Measurements from ENCODE around the gene RECQL5. TPM values are rescaled to one million over a fixed set of nuclear protein-coding genes. Genes with fewer than 3 reads are reported as not detected.
A peak's percentile ranks its signal among the peaks of the same experiment; 100 is the strongest.

RECQL5 gene
- total RNA-seq, 4 donors from 2014 or later, result 5.3 to 17.5 (median 7.4) TPM

DNA sequence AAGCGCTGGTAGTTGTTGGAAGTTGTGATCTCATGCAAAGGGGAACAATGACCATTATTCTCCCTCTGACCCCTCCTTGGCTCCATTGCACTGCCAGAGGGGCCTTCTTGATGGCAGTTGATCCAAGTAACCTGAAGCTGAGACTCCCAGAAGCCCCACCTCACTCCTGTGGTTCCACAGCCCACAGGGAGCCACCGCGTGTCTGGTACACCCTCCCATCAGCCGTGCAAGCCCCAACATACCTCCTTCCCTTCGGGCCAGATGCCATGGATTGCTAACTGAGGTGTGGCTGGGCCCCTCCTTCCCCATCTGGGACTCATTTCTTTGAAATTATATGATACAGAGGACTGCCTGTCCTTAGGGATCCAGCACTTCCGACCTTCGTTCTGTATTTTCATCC lies 18.0 kb upstream of the RECQL5 start:
- intact Hi-C loops (cut with DNase I; ENCODE audit: low total_unique reads), result no loop called here

DNA sequence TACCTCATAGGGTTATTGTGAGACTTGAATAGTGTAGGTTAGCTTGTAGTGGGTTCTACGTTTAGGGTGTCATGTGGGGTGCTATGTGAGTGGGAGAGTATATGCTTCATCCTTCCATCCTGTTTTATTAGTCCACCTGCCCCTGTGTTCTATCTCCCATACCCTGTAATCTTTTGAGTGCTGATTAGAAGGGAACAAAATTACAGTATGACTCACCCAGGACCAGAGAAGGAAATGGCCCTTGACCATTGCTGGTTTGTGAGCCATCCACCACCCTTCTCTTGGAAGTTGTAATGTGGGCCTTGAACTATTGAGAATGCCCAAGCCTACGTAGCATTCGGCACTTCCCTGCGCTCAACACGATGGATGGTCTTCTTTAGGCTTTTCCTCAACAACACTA lies 17.3 kb upstream of the RECQL5 start:
- Histone ChIP-seq H3K27me3 (no peaks in the 10 kb centered on the region), H3K36me3 (no peaks in the 10 kb centered on the region), H3K9me3 (no peaks in the 10 kb centered on the region), H3K4me3 (no peak overlapping the region), H3K4me1 (peaks cover 39 to 46% of the 10 kb centered on the region in 2 donors), H3K27ac (peak overlapping the region in 1 of 4 donors; percentile 19)
- TF ChIP-seq, protein P1, sequence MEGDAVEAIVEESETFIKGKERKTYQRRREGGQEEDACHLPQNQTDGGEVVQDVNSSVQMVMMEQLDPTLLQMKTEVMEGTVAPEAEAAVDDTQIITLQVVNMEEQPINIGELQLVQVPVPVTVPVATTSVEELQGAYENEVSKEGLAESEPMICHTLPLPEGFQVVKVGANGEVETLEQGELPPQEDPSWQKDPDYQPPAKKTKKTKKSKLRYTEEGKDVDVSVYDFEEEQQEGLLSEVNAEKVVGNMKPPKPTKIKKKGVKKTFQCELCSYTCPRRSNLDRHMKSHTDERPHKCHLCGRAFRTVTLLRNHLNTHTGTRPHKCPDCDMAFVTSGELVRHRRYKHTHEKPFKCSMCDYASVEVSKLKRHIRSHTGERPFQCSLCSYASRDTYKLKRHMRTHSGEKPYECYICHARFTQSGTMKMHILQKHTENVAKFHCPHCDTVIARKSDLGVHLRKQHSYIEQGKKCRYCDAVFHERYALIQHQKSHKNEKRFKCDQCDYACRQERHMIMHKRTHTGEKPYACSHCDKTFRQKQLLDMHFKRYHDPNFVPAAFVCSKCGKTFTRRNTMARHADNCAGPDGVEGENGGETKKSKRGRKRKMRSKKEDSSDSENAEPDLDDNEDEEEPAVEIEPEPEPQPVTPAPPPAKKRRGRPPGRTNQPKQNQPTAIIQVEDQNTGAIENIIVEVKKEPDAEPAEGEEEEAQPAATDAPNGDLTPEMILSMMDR (IDR thresholded peaks at IDR 0.05 in 4 of 5, conservative IDR thresholded peaks at IDR 0.05 in 1 of 5), result no peak
- no peak for TF ChIP-seq POLR2A (IDR thresholded peaks at IDR 0.05)
- DNase-seq (no peak), ATAC-seq (no peak)
- in situ Hi-C loops (cut with MboI; ENCODE audit: low sequenced_read_pairs in 4 of 4) (no loop called here), intact Hi-C loops (cut with DNase I; ENCODE audit: low total_unique reads) (no loop called here)

More for the DNA sequence above, 18.0 kb upstream of the RECQL5 start:
- peaks cover 44 to 48% of the 10 kb centered on the region in 2 donors for H3K4me1 ChIP-seq
- H3K36me3 ChIP-seq, result no peaks in the 10 kb centered on the region
- no peak overlapping the region for H3K4me3 ChIP-seq
- H3K9me3 ChIP-seq, result no peaks in the 10 kb centered on the region
- no peak for ATAC-seq
- H3K27me3 ChIP-seq, result no peaks in the 10 kb centered on the region
- in situ Hi-C loops (cut with MboI; ENCODE audit: low sequenced_read_pairs in 4 of 4), result no loop called here
- no peak for DNase-seq
- TF ChIP-seq, protein P1 (IDR thresholded peaks at IDR 0.05 in 4 of 5, conservative IDR thresholded peaks at IDR 0.05 in 1 of 5), result no peak
- no peak for TF ChIP-seq POLR2A (IDR thresholded peaks at IDR 0.05)
- H3K27ac ChIP-seq, result peak overlapping the region in 3 of 4 donors; percentile 17 to 72 (median 19)

DNA sequence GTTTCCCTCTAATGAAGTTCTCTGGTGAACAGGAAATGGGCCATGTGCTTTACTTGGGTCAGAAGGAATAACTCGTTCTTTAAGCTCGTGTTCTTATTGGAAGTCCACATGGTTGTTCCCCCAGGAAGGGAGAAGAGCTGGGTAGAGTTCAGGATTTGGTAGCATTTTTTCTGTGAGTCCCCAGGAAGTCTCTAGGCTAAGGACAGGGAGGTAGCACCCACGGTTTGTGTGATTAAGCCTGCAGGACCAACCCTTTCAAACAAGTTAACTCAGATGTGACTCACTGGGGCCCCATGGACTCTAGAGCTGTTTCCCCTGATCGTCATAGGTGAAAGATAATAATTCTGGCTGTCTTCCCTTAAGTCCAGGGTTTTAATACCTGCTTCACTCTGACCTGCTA lies 16.6 kb upstream of the RECQL5 start:
- no peaks in the 10 kb centered on the region for H3K27me3 ChIP-seq
- DNase-seq (no peak), ATAC-seq (no peak)
- H3K36me3 ChIP-seq, result peaks cover 0 to 1% of the 10 kb centered on the region in 2 donors
- TF ChIP-seq POLR2A (IDR thresholded peaks at IDR 0.05), result no peak
- TF ChIP-seq, protein P1 (IDR thresholded peaks at IDR 0.05 in 4 of 5, conservative IDR thresholded peaks at IDR 0.05 in 1 of 5), result no peak
- intact Hi-C loops (cut with DNase I; ENCODE audit: low total_unique reads) (no loop called here), in situ Hi-C loops (cut with MboI; ENCODE audit: low sequenced_read_pairs in 4 of 4) (no loop called here)
- H3K4me1 ChIP-seq, result peaks cover 33 to 41% of the 10 kb centered on the region in 2 donors
- H3K9me3 ChIP-seq, result no peaks in the 10 kb centered on the region
- H3K4me3 ChIP-seq, result no peak overlapping the region
- H3K27ac ChIP-seq, result peak overlapping the region in 1 of 4 donors; percentile 4

DNA sequence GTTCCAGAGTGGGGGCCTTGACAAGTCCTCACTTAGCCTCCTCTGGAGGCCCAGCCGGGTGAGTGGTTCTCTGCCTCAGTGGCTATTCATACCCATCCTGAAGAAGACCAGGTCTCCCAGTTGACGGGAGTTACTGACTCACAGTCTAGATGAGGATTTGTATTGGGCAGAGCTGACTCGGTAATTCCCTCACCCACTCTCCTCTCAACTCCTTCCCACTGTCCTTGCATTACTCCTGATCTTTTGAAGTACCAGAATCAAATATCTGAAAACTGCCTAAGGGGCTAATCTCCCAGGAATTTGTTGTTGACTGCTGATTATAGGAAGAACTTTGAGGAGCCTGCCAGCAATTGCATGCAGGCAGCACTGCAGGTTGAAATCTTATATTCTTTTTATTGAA lies 14.3 kb upstream of the RECQL5 start:
- Histone ChIP-seq H3K9me3 (no peaks in the 10 kb centered on the region), H3K27me3 (no peaks in the 10 kb centered on the region), H3K4me3 (no peak overlapping the region), H3K36me3 (peaks cover 0 to 7% of the 10 kb centered on the region in 2 donors), H3K4me1 (peaks cover 22 to 23% of the 10 kb centered on the region in 2 donors), H3K27ac (no peak overlapping the region)
- DNase-seq (no peak), ATAC-seq (no peak)
- in situ Hi-C loops (cut with MboI; ENCODE audit: low sequenced_read_pairs in 4 of 4), result no loop called here
- TF ChIP-seq, protein P1 (IDR thresholded peaks at IDR 0.05 in 4 of 5, conservative IDR thresholded peaks at IDR 0.05 in 1 of 5), result no peak
- no peak for TF ChIP-seq POLR2A (IDR thresholded peaks at IDR 0.05)
- intact Hi-C loops (cut with DNase I; ENCODE audit: low total_unique reads), result no loop called here

DNA sequence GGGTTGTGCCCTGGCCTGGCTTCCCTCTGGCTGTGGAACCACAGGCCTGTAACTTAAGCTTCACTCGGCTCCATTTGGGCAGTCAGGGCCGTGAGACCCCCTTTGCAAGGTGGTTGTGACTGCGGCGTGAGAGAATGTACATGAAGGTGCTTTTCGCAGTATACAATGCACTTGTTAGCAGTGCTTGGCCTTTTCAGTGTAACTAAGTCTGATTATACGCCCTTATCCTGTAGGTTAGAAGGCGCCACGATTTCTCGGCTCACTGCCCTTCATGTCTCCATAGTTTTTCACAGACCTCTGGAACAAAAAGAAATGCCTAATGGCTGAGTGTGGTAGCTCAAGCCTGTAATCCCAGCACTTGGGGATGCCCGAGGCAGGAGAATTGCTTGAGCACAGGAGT lies 13.5 kb upstream of the RECQL5 start:
- TF ChIP-seq POLR2A (IDR thresholded peaks at IDR 0.05), result no peak
- TF ChIP-seq, protein P1 (IDR thresholded peaks at IDR 0.05 in 4 of 5, conservative IDR thresholded peaks at IDR 0.05 in 1 of 5), result no peak
- intact Hi-C loops (cut with DNase I; ENCODE audit: low total_unique reads), result no loop called here
- in situ Hi-C loops (cut with MboI; ENCODE audit: low sequenced_read_pairs in 4 of 4), result no loop called here
- peaks cover 0 to 7% of the 10 kb centered on the region in 2 donors for H3K36me3 ChIP-seq
- peaks cover 14 to 18% of the 10 kb centered on the region in 2 donors for H3K4me1 ChIP-seq
- H3K27ac ChIP-seq, result peak overlapping the region in 3 of 4 donors; percentile 25 to 67 (median 33)
- DNase-seq (no peak), ATAC-seq (no peak)
- no peaks in the 10 kb centered on the region for H3K27me3 ChIP-seq
- H3K9me3 ChIP-seq, result no peaks in the 10 kb centered on the region
- no peak overlapping the region for H3K4me3 ChIP-seq
